Mucosa of rectum (tissue), 2 donors: ENCODE data around the gene CDKN1C.

Source experiments
- H3K27ac ChIP-seq, 2 donors: one replicate each; pipeline ENCODE4 v1.7.0; 2013; ENCODE audit warnings: inconsistent platforms in 2 of 2, low read depth in 2 of 2, low read length in 2 of 2
- H3K27me3 ChIP-seq, 2 donors: one replicate each; pipeline ENCODE4 v1.7.0; 2013; ENCODE audit warnings: low read length in 2 of 2; ENCODE audit not compliant: control insufficient read depth in 2 of 2, insufficient read depth in 2 of 2
- H3K36me3 ChIP-seq, 2 donors: one replicate each; pipeline ENCODE4 v1.7.0; 2013; ENCODE audit warnings: low read length in 2 of 2; ENCODE audit not compliant: control insufficient read depth in 2 of 2, insufficient read depth in 2 of 2
- H3K4me1 ChIP-seq, 2 donors: one replicate each; pipeline ENCODE4 v1.7.0; 2013; ENCODE audit warnings: low read length in 2 of 2, mild to moderate bottlenecking in 1 of 2; ENCODE audit not compliant: control insufficient read depth in 2 of 2, insufficient read depth in 2 of 2
- H3K4me3 ChIP-seq, 2 donors: one replicate each; pipeline ENCODE4 v1.7.0; 2013; ENCODE audit warnings: low read length in 2 of 2
- H3K9ac ChIP-seq, 2 donors: one replicate each; pipeline ENCODE4 v1.7.0; 2013; ENCODE audit warnings: low read length in 2 of 2, low read depth in 1 of 2, mild to moderate bottlenecking in 1 of 2
- H3K9me3 ChIP-seq, 2 donors: one replicate each; pipeline ENCODE4 v1.7.0; 2013; ENCODE audit warnings: low read length in 2 of 2; ENCODE audit not compliant: control insufficient read depth in 2 of 2
- donor health status: healthy.
- donor health status: Normal muscosa, but diverticular disease.

CDKN1C gene

DNA sequence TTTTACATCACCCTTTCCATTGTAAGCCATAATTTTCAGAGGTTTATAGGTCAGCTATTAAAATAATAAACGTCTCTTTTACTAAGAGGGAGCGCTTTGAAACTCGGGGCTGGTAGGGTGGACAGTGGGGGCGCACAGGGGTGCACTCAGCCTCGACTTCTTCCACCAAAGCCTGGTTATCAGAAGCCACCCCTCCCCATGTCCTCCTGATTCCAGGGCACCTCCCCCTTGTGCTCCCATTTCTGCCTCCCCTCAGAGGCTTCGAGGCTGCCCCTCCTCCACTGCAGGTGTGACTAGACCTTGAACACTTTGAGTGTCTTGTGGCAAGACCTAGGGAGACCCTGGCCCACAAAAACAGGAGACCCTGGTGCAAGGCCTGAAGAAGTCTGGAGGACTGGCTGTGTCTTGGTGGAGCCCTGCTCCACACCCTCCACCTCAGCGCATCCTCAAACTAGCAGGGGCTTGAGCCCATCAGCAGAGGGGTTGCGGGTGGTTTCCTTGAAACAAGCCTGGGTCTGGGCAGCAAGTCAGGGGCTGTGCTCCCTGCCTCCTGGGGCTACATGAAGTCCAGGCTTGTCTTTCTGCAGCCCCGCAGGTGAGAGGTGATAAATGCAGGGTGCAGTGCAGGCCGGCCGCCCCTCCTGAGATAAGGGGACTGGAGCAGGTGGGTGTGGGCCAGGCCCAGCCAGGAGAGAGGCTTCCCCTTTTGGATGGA, 3.0 kb downstream of the CDKN1C start:
- H3K4me1 ChIP-seq = peaks cover 10 to 12% of the 10 kb centered on the region in 2 donors
- no peak overlapping the region for H3K4me3 ChIP-seq
- H3K27me3 ChIP-seq = peaks cover 3 to 8% of the 10 kb centered on the region in 2 donors
- H3K9me3 ChIP-seq = no peaks in the 10 kb centered on the region
- no peak overlapping the region for H3K9ac ChIP-seq
- H3K36me3 ChIP-seq = no peaks in the 10 kb centered on the region
- H3K27ac ChIP-seq = no peak overlapping the region

DNA sequence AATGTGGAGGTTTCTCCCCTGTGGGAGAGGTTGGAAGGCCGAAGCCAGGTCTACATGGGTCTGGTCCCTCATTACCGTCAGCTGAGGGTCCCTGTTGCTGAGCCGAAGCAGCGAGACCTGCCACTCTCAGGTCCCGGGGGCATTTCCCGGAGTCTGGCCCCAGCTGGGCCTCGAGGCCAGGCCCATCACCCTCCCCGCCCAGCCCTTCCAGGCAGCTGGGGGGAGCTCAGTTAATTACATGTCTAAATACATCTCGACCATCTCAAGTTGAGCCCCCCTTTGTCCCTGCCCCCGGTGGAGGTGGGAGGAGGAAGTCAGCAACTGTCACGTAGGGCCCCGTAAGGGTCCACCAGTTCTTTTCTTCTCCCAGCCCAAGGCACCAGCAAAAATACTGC, 3.6 kb downstream of the CDKN1C start:
- Histone ChIP-seq H3K9ac (no peak overlapping the region), H3K4me1 (peaks cover 10 to 12% of the 10 kb centered on the region in 2 donors), H3K4me3 (no peak overlapping the region), H3K27me3 (peaks cover 3 to 8% of the 10 kb centered on the region in 2 donors), H3K36me3 (no peaks in the 10 kb centered on the region), H3K27ac (no peak overlapping the region), H3K9me3 (no peaks in the 10 kb centered on the region)

DNA sequence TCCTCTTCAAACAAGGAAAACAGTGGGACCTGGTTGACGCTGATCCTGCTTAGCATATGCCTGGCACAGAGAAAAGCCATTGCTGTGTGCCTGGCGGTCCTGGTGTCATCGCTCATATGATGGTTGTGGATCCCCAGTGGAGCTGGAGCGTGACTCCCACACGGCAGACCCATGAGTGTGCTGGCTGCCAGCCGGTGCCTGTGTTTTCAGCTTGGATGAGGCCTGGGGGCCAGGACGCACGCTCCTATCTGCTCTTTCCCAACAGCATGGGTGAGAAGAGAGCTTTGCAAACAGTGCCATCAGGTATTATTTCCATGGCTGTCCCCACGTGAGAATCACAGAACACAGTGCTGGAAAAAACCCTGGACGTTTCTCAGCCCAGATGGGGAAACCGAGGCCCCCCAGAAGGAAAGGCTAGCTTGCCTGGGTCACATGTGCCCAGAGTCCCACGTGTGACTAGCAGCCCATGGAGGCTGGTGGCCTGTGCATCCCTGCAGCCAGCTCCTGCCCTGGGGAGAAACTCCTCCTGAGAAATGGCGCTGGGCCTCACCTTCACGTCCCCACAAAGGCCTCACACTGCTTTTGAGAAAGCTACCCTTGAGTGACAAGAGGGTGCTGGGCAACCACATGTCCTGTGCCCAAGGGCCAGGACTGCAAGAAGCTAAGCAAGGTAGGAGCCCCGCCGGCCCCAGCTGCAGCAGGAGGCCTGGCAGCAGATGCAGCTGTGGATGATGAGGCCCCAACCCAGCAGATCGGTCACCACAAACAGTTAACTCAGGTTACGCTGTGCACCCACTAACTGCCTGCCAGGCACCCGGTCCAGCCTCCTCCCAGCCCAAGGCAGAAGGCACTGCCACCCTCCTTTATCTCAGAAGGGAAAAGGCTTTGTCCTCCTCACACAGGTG, 4.2 kb downstream of the CDKN1C start:
- Histone ChIP-seq H3K4me3 (no peak overlapping the region), H3K9ac (no peak overlapping the region), H3K27ac (no peak overlapping the region), H3K9me3 (no peaks in the 10 kb centered on the region), H3K4me1 (peaks cover 9 to 10% of the 10 kb centered on the region in 2 donors), H3K36me3 (no peaks in the 10 kb centered on the region), H3K27me3 (peaks cover 3 to 8% of the 10 kb centered on the region in 2 donors)

DNA sequence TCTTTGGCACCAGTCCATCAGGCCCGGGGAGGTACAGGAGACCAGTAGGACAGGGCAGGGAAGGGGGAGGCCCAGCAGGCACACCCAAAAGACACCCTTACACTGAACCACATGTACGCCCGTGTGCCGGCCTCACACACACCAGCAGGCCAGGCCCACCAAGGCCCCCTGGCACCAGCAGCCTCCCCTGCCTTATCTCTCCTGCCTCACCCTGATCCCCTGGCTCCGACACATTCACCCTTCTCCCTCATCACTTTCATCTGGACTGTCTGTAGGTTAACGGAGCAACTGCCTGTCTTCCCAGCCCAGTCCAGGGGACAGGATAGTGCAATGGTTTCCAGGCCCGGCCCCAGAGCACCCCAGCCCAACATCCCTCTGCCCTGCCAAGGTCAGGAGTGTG, 4.9 kb downstream of the CDKN1C start:
- H3K27me3 ChIP-seq = peaks cover 3 to 8% of the 10 kb centered on the region in 2 donors
- H3K9me3 ChIP-seq = no peaks in the 10 kb centered on the region
- no peaks in the 10 kb centered on the region for H3K36me3 ChIP-seq
- peaks cover 8% of the 10 kb centered on the region in 2 donors for H3K4me1 ChIP-seq
- H3K4me3 ChIP-seq = no peak overlapping the region
- H3K9ac ChIP-seq = no peak overlapping the region
- no peak overlapping the region for H3K27ac ChIP-seq

DNA sequence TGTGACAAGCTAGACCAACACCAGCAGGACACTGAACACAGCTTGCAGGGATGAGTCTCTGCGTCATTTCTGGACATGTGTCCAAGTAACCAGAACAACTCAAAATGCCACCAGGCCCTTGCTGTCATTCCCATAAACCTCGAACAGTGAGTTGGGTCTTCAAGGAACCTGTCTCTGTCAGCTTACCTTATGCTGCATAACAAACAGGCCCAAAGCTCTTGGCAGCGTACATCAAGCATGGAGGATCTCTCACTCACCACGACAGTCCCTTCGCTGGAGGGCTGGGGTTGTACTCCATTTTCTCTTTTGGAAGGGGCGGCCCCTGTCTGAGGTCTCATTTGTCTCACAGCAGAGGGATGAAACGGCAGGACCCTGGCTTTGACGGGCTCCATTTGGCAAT, 6.8 kb downstream of the CDKN1C start:
- H3K36me3 ChIP-seq = no peaks in the 10 kb centered on the region
- H3K9ac ChIP-seq = no peak overlapping the region
- no peaks in the 10 kb centered on the region for H3K9me3 ChIP-seq
- peaks cover 1 to 3% of the 10 kb centered on the region in 2 donors for H3K4me1 ChIP-seq
- peaks cover 3 to 8% of the 10 kb centered on the region in 2 donors for H3K27me3 ChIP-seq
- no peak overlapping the region for H3K27ac ChIP-seq
- no peak overlapping the region for H3K4me3 ChIP-seq

DNA sequence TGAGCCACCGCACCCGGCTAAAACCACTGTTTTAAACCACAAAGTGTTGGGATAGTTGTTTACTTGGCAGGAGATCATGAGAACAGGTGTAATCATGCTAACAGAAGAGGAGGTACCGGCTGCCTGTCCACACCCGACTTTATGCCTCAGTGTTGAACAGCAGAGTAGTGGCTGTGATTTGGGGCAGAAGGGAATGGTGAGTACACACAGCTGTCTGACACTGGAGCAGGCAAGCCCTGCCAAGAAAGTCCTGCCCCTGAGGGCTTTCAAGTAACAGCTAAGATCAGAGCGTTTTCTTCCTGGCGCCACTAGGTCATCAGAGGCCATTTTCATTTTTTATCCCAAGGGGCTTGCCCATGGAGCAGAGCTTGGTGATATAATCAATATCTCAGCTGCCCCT, 8.1 kb downstream of the CDKN1C start:
- Histone ChIP-seq H3K4me1 (no peaks in the 10 kb centered on the region), H3K4me3 (no peak overlapping the region), H3K9me3 (no peaks in the 10 kb centered on the region), H3K27me3 (peaks cover 0 to 1% of the 10 kb centered on the region in 2 donors), H3K36me3 (no peaks in the 10 kb centered on the region), H3K9ac (no peak overlapping the region), H3K27ac (no peak overlapping the region)

DNA sequence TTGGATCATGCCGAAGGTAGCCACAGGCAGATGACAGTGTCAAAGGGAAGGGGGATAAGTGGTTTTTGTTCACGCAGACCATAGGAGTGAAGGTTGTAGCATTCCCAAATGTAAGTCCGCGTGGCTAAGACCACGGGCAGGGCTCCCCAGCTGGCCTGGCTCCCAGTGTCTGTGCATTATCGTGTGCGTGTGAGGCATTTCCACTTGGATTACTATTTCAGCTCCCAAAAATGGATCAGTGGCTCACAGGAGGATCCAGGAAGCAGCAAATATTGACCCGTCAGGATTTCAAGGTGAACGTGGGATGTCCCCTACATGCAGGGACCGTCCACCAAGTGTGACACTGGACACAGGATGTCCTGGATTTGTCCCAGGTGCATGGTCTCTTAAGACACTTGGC, 10.6 kb downstream of the CDKN1C start:
- Histone ChIP-seq H3K9me3 (no peaks in the 10 kb centered on the region), H3K36me3 (no peaks in the 10 kb centered on the region), H3K4me3 (no peak overlapping the region), H3K27me3 (peaks cover 5 to 10% of the 10 kb centered on the region in 2 donors), H3K9ac (no peak overlapping the region), H3K27ac (no peak overlapping the region), H3K4me1 (no peaks in the 10 kb centered on the region)

DNA sequence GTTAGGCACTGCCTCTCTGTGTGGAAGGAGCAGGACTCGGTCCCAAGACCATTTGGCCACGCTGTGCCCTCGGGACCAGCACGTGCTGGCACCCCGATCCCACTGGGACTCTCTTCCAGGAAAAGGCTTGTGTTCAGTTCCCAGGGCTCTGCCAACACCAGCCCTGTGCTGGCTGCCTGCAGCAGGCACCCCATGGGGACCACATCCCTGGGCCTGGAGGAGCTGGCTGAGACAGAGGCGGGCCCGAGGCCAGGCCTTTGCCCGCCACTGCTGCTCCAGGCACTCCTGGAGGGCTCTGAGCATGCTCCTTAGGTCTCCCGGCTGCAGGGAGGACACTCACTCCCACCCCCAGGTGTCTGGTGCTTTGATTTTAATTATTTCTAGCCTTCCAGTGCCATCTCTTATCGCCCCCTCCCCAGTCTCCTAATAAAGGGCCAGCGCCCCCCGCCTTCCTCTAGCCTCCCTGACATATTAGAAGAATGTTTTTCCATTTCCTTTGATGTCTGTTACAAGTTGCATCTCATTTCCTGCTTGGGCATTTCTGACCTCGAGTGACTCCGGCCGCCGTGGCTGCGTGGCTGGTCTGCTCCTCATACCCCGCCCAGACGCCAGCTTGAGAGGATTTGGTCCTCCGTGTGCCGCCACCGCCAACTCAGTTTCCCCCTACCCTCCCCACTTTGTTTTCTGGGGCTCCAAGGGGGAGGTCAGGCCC, 14.4 kb downstream of the CDKN1C start:
- Histone ChIP-seq H3K27me3 (peaks cover 6 to 21% of the 10 kb centered on the region in 2 donors), H3K9ac (no peak overlapping the region)

DNA sequence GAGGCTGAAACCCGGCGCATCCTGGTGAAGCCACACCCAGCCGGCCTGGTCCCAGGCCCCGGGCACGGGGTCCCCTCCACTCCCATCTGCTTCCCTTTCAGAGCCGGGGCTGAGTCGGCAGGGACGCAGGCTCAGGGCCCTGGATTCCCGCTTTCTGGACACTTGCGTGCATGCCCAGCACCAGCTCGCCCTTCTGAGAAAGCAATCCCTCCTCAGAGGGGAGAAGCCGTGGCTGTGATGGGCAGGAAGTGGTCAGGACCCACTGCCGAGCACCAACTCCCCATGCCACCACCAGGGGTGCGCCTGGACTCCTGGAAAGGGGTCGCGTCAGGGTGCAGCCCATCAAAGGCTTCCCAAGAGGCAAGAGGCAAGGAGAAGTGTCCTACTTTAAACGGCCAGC, 15.1 kb downstream of the CDKN1C start:
- Histone ChIP-seq H3K27me3 (peaks cover 6 to 21% of the 10 kb centered on the region in 2 donors), H3K4me3 (no peak overlapping the region), H3K9me3 (no peaks in the 10 kb centered on the region), H3K9ac (no peak overlapping the region), H3K4me1 (no peaks in the 10 kb centered on the region), H3K27ac (no peak overlapping the region), H3K36me3 (no peaks in the 10 kb centered on the region)

More for the DNA sequence above, 14.4 kb downstream of the CDKN1C start:
- no peak overlapping the region for H3K27ac ChIP-seq
- H3K4me3 ChIP-seq = no peak overlapping the region
- no peaks in the 10 kb centered on the region for H3K9me3 ChIP-seq
- H3K36me3 ChIP-seq = no peaks in the 10 kb centered on the region
- no peaks in the 10 kb centered on the region for H3K4me1 ChIP-seq
